SU-DHL-6 (cell line): Measurements from ENCODE around the gene PSTPIP1.

Source experiments
- H2AFZ ChIP-seq: fragments of 200-600 bp; sonication (generic); 2 replicates; pipeline ENCODE4 v1.6.1; 2014; ENCODE audit warnings: low read depth, mild to moderate bottlenecking, moderate library complexity, mixed read lengths, antibody characterized with exemption, low read length; ENCODE audit not compliant: severe bottlenecking
- H3F3A ChIP-seq: fragments of 200-600 bp; shearing (Covaris generic); 2 replicates; pipeline ENCODE4 v1.6.0; 2016; ENCODE audit warnings: antibody characterized with exemption, mild to moderate bottlenecking; ENCODE audit not compliant: insufficient read depth
- H3K27ac ChIP-seq: fragments of 200-600 bp; sonication (generic); 2 replicates; pipeline ENCODE4 v1.5.1; 2016; ENCODE audit warnings: low read depth, mild to moderate bottlenecking, low read length, moderate library complexity, mixed read lengths
- H3K27me3 ChIP-seq: fragments of 200-600 bp; sonication (generic), shearing (Covaris generic); 2 replicates; pipeline ENCODE4 v1.6.0; 2014; ENCODE audit warnings: mild to moderate bottlenecking, low read length
- H3K36me3 ChIP-seq: fragments of 200-600 bp; sonication (generic); 2 replicates; pipeline ENCODE4 v1.6.1; 2014; ENCODE audit warnings: mild to moderate bottlenecking, low read length, mixed read lengths
- H3K4me2 ChIP-seq: fragments of 300-600, 200-600 bp; shearing (Covaris generic), sonication (generic); 2 replicates; pipeline ENCODE4 v1.6.0; 2014; ENCODE audit warnings: low read length, low read depth, mild to moderate bottlenecking; ENCODE audit not compliant: poor library complexity, severe bottlenecking
- H3K4me3 ChIP-seq: fragments of 200-600 bp; sonication (generic); 2 replicates; pipeline ENCODE4 v1.5.1; 2014; ENCODE audit warnings: antibody characterized with exemption, low read length, mild to moderate bottlenecking, mixed read lengths; ENCODE audit not compliant: insufficient read depth, poor library complexity, severe bottlenecking
- H3K79me2 ChIP-seq: fragments of 200-600 bp; sonication (generic); 2 replicates; pipeline ENCODE4 v1.6.1; 2014; ENCODE audit warnings: mild to moderate bottlenecking, low read length, moderate library complexity; ENCODE audit not compliant: insufficient read depth
- H3K9ac ChIP-seq: fragments of 200-600 bp; sonication (generic); 2 replicates; pipeline ENCODE4 v1.7.0; 2014; ENCODE audit warnings: mild to moderate bottlenecking, low read length
- H3K9me2 ChIP-seq: fragments of 200-600 bp; sonication (generic); replicated peaks from 2 replicates; pipeline ENCODE4 v1.6.1; 2014; ENCODE audit warnings: low read length; ENCODE audit not compliant: insufficient read depth
- H3K9me3 ChIP-seq: fragments of 200-600 bp; sonication (generic); 2 replicates; pipeline ENCODE4 v1.6.1; 2014; ENCODE audit warnings: low read length, mixed read lengths; ENCODE audit not compliant: insufficient read depth
- H4K20me1 ChIP-seq: fragments of 200-600 bp; sonication (generic); 2 replicates; pipeline ENCODE4 v1.6.1; 2014; ENCODE audit warnings: low read depth, mild to moderate bottlenecking, antibody characterized with exemption, low read length, moderate library complexity, mixed read lengths
- EZH2phosphoT487 ChIP-seq: fragments of 200-600 bp; sonication (generic), shearing (Covaris generic); conservative IDR thresholded peaks from 2 replicates; pipeline ENCODE4 v1.6.1; 2018; ENCODE audit warnings: mild to moderate bottlenecking, antibody characterized with exemption, low read length, moderate library complexity, mixed read lengths
- TF ChIP-seq, protein P1 (sequence below): fragments of 200-600 bp; sonication (generic); IDR thresholded peaks from one replicate; pipeline ENCODE4 v1.5.1; 2017; ENCODE audit warnings: antibody characterized with exemption, mild to moderate bottlenecking, low read length, moderate library complexity; ENCODE audit not compliant: insufficient read depth, poor library complexity, severe bottlenecking

The PSTPIP1 gene

DNA sequence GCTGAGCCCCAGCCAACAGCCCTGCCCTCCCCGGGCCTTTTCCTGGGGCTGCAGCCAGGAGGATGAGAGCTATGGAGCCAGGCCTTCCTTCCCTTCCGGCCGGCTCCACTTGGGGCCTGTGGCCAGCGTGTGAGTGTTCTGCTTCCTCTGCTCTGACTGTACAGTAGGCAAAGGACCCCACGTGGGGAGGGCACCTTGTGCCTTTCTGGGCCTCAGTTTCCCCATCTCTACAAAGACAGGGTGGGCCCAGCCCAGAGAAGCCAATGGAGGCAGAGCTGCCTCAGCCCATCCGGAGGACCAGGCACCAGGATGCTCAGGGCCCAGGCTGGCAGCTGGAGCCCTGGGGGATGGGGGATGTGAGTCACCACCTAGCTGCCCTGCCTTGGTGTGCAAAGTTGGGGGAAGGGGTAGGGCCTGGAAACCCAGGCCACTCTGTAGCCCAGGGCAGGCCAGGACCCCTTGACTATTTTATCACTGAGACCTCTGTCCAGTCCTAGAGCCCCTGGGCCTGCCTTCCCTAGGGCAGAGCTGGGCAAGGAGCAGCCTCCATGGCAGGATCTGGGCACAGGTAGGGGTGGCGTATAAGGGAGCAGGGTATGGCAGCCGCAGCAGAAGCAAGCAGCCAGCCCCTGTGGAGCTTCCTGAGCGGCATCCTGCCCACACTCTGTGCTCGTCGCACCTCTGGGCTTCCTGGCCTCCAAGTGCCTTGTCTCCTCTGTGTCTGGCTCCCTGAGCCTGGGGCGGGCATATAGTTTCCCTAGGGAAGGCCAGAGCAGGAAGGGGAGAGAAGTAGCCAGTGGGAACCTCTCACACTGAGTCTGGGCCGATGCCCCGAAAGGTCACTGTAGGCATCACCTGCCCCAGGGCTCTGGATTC is 1.8 kb downstream of the PSTPIP1 start:
- Histone ChIP-seq H3K79me2 (no peaks in the 10 kb centered on the region), H4K20me1 (no peaks in the 10 kb centered on the region; the same call in 1 of the 2 replicates), H3F3A (no peaks in the 10 kb centered on the region), H3K4me3 (no peak overlapping the region), H3K27ac (no peak overlapping the region), H3K27me3 (no peaks in the 10 kb centered on the region), H3K4me2 (no peak overlapping the region), H3K36me3 (no peaks in the 10 kb centered on the region), H3K9me3 (no peaks in the 10 kb centered on the region), H3K9ac (no peak overlapping the region), H2AFZ (no peak overlapping the region), H3K9me2 (no peaks in the 10 kb centered on the region)
- TF ChIP-seq, protein P1, sequence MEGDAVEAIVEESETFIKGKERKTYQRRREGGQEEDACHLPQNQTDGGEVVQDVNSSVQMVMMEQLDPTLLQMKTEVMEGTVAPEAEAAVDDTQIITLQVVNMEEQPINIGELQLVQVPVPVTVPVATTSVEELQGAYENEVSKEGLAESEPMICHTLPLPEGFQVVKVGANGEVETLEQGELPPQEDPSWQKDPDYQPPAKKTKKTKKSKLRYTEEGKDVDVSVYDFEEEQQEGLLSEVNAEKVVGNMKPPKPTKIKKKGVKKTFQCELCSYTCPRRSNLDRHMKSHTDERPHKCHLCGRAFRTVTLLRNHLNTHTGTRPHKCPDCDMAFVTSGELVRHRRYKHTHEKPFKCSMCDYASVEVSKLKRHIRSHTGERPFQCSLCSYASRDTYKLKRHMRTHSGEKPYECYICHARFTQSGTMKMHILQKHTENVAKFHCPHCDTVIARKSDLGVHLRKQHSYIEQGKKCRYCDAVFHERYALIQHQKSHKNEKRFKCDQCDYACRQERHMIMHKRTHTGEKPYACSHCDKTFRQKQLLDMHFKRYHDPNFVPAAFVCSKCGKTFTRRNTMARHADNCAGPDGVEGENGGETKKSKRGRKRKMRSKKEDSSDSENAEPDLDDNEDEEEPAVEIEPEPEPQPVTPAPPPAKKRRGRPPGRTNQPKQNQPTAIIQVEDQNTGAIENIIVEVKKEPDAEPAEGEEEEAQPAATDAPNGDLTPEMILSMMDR, result no peak
- no peak for TF ChIP-seq EZH2phosphoT487

DNA sequence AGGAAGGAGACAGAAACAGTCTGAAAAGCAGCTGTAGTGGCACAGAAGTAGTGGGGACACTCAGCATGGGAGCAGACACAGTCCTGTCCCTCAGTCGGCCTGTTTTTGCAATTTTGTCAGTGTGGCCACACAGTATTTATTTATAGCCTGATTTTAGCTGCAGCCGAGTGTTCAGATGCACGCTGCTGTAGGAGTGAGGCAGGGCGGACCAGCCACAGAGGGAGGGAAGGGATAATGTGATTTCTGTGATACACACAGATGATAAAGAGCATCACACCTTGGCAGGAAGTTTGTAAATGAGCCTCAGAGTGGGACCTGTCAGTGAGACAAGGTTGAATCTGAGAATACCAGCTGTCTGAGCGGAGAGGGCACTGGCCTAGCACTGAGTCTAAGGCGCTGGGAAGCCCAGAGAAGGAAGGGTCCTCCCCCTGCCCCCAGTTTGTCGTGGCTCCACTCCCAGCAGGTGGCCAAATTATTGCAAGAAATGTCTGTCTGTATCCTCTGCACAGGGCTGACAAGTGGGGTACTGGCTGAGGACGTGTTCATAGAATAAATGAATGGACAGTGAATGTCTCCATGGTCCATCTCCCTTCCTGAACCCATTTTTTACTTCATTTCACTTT is 3.8 kb downstream of the PSTPIP1 start:
- H3K9ac ChIP-seq, result no peak overlapping the region
- no peaks in the 10 kb centered on the region for H3K9me2 ChIP-seq
- H3K79me2 ChIP-seq, result no peaks in the 10 kb centered on the region
- H3K9me3 ChIP-seq, result no peaks in the 10 kb centered on the region
- H3K36me3 ChIP-seq, result no peaks in the 10 kb centered on the region
- no peak overlapping the region for H3K4me3 ChIP-seq
- H2AFZ ChIP-seq, result no peak overlapping the region
- H3K4me2 ChIP-seq, result no peak overlapping the region
- no peaks in the 10 kb centered on the region; the same call in 1 of the 2 replicates for H4K20me1 ChIP-seq
- TF ChIP-seq EZH2phosphoT487, result no peak
- TF ChIP-seq, protein P1, result no peak
- no peaks in the 10 kb centered on the region for H3F3A ChIP-seq
- H3K27ac ChIP-seq, result no peak overlapping the region
- no peaks in the 10 kb centered on the region for H3K27me3 ChIP-seq

DNA sequence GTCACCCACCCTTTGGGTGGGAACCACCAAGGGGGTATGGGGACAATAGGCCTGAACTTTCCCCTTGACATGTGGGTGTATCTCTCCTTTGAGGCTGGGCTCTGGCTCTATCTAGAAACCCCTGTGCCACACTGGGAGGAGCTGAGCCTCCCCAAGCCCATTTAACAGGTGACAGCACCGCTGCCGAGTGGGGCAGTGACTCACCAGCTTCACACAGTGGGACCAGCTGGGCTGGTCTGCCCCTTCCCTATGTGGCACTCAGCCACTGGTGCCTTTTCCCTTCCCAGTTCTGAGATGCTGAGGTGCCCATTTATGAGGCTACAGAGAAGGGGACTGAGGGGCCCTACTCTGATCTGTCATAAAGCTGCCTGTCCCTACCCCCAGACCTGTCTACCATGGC is 5.1 kb downstream of the PSTPIP1 start:
- no peaks in the 10 kb centered on the region for H3K9me2 ChIP-seq
- no peak overlapping the region for H3K4me2 ChIP-seq
- H3F3A ChIP-seq, result no peaks in the 10 kb centered on the region
- H3K4me3 ChIP-seq, result no peak overlapping the region
- no peak overlapping the region for H2AFZ ChIP-seq
- H3K27ac ChIP-seq, result no peak overlapping the region
- no peak overlapping the region for H3K9ac ChIP-seq
- no peaks in the 10 kb centered on the region for H3K79me2 ChIP-seq
- H3K9me3 ChIP-seq, result no peaks in the 10 kb centered on the region
- no peaks in the 10 kb centered on the region; the same call in 1 of the 2 replicates for H4K20me1 ChIP-seq
- TF ChIP-seq EZH2phosphoT487, result no peak
- TF ChIP-seq, protein P1, result no peak
- no peaks in the 10 kb centered on the region for H3K36me3 ChIP-seq
- H3K27me3 ChIP-seq, result no peaks in the 10 kb centered on the region
